Mesenchymal stem cell (in vitro differentiated cells and primary cell): ENCODE data around the gene KRT23.

ENCODE experiments used
- DNase-seq: peaks from one replicate; pipeline ENCODE4 v3.0.0-alpha.2; 2013
- H2AFZ ChIP-seq: one replicate; pipeline ENCODE4 v1.6.1; 2013; ENCODE audit warnings: low read depth, mild to moderate bottlenecking, control low read depth, inconsistent platforms, low read length, moderate library complexity
- H2AK5ac ChIP-seq: 2 replicates; pipeline ENCODE4 v1.6.1; 2013; ENCODE audit warnings: low read length, moderate library complexity, mild to moderate bottlenecking, inconsistent platforms; ENCODE audit not compliant: severe bottlenecking
- H2BK120ac ChIP-seq: one replicate; pipeline ENCODE4 v1.6.1; 2013; ENCODE audit warnings: low read depth, mild to moderate bottlenecking, inconsistent platforms, low read length, moderate library complexity
- H2BK12ac ChIP-seq, 2 experiments: one replicate each; pipeline ENCODE4 v1.6.1; 2013; ENCODE audit warnings: inconsistent platforms in 2 of 2, low read length in 2 of 2, mild to moderate bottlenecking in 2 of 2, moderate library complexity in 2 of 2, control low read depth in 1 of 2
- H2BK15ac ChIP-seq: one replicate; pipeline ENCODE4 v1.6.1; 2013; ENCODE audit warnings: mild to moderate bottlenecking, low read depth, inconsistent platforms; ENCODE audit not compliant: poor library complexity, severe bottlenecking
- H2BK5ac ChIP-seq: 2 replicates; pipeline ENCODE4 v1.6.1; 2013; ENCODE audit warnings: low read depth, mild to moderate bottlenecking, low read length, control low read depth, inconsistent platforms; ENCODE audit not compliant: poor library complexity, severe bottlenecking
- H3K14ac ChIP-seq, 2 experiments: one replicate each; pipeline ENCODE4 v1.6.1; 2013; ENCODE audit warnings: inconsistent platforms in 2 of 2, low read length in 2 of 2, control low read depth in 1 of 2, mild to moderate bottlenecking in 1 of 2, moderate library complexity in 1 of 2
- H3K18ac ChIP-seq, 2 experiments: one replicate each; pipeline ENCODE4 v1.6.1; 2013; ENCODE audit warnings: inconsistent platforms in 2 of 2, low read length in 2 of 2, control low read depth in 1 of 2, low read depth in 1 of 2, mild to moderate bottlenecking in 1 of 2
- H3K23ac ChIP-seq, 2 experiments: one replicate each; pipeline ENCODE4 v1.6.1; 2013; ENCODE audit warnings: inconsistent platforms in 2 of 2, low read length in 2 of 2, mild to moderate bottlenecking in 2 of 2, moderate library complexity in 2 of 2, control low read depth in 1 of 2
- H3K27ac ChIP-seq: 2 replicates; pipeline ENCODE4 v1.5.1; 2013; ENCODE audit warnings: mild to moderate bottlenecking, moderate library complexity, low read length, control low read depth, inconsistent platforms; ENCODE audit not compliant: poor library complexity, severe bottlenecking
- H3K27me3 ChIP-seq, 2 experiments: 2 replicates each; pipeline versions ENCODE4 v1.6.1 to v1.7.0; 2013; ENCODE audit warnings: low read length in 2 of 2, mild to moderate bottlenecking in 2 of 2, moderate library complexity in 2 of 2, control low read depth in 1 of 2, inconsistent platforms in 1 of 2; ENCODE audit not compliant: control insufficient read depth in 1 of 2, insufficient read depth in 1 of 2
- H3K36me3 ChIP-seq, 2 experiments: 2 replicates each; pipeline versions ENCODE4 v1.6.1 to v1.7.0; 2013; ENCODE audit warnings: low read length in 2 of 2, control low read depth in 1 of 2, inconsistent platforms in 1 of 2, low read depth in 1 of 2, mild to moderate bottlenecking in 1 of 2; ENCODE audit not compliant: insufficient read depth in 2 of 2, control insufficient read depth in 1 of 2
- H3K4ac ChIP-seq, 2 experiments: one replicate each; pipeline ENCODE4 v1.6.1; 2013; ENCODE audit warnings: inconsistent platforms in 2 of 2, low read length in 2 of 2, mild to moderate bottlenecking in 2 of 2, moderate library complexity in 2 of 2, control low read depth in 1 of 2, low read depth in 1 of 2
- H3K4me1 ChIP-seq: 2 replicates; pipeline ENCODE4 v1.6.1; 2013; ENCODE audit warnings: low read depth, low read length, control low read depth; ENCODE audit not compliant: control insufficient read depth, insufficient read depth
- H3K4me2 ChIP-seq: 2 replicates; pipeline ENCODE4 v1.6.1; 2013; ENCODE audit warnings: low read length, mild to moderate bottlenecking, inconsistent platforms; ENCODE audit not compliant: poor library complexity, severe bottlenecking
- H3K4me3 ChIP-seq, 2 experiments: 2 replicates each; pipeline versions ENCODE4 v1.5.1 to v1.7.0; 2013; ENCODE audit warnings: low read length in 2 of 2, mild to moderate bottlenecking in 2 of 2, control low read depth in 1 of 2, low read depth in 1 of 2; ENCODE audit not compliant: insufficient read depth in 1 of 2
- H3K79me1 ChIP-seq: replicated peaks from 2 replicates; pipeline ENCODE4 v1.6.1; 2013; ENCODE audit warnings: mild to moderate bottlenecking, control low read depth, low read length, inconsistent platforms; ENCODE audit not compliant: poor library complexity, severe bottlenecking
- H3K9ac ChIP-seq: 2 replicates; pipeline ENCODE4 v1.7.0; 2013; ENCODE audit warnings: mild to moderate bottlenecking, low read length, moderate library complexity
- H3K9me3 ChIP-seq: 2 replicates; pipeline ENCODE4 v1.7.0; 2013; ENCODE audit warnings: mild to moderate bottlenecking, low read length; ENCODE audit not compliant: control insufficient read depth
- H4K8ac ChIP-seq: one replicate; pipeline ENCODE4 v1.6.1; 2013; ENCODE audit warnings: inconsistent platforms, mild to moderate bottlenecking, low read length, moderate library complexity
- H4K91ac ChIP-seq: one replicate; pipeline ENCODE4 v1.6.1; 2013; ENCODE audit warnings: mild to moderate bottlenecking, low read length, inconsistent platforms
- WGBS: methylation state at CpG from one replicate; pipeline ENCODE4 v1.1.7; 2013; ENCODE audit warnings: mixed read lengths; 5-methylcytosine and 5-hydroxymethylcytosine counted together

The KRT23 gene

DNA sequence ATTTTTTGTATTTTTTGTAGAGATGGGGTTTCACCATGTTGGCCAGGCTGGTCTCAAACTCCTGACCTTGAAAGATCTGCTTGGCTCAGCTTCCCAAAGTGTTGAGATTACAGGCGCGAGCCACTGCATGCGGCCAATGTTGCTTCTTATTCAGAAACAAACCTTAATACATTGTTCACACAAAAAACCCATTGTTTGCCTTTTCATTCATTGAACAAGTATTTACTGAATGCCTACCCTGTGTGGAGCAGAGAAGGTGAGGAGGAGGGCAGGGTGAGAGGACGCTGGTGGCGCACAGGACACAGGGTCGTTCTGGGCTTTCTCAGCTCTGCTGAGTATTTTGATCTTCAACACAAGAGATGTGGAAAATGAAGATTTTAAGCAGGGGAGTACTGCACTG, 8.0 kb upstream of the KRT23 start:
- H3K27ac ChIP-seq, result no peak overlapping the region
- no peaks in the 10 kb centered on the region for H3K36me3 ChIP-seq
- H3K9me3 ChIP-seq, result no peaks in the 10 kb centered on the region
- no peak overlapping the region for H3K4ac ChIP-seq
- no peak overlapping the region for H3K18ac ChIP-seq
- H3K4me3 ChIP-seq, result no peak overlapping the region
- H3K4me2 ChIP-seq, result no peak overlapping the region
- H3K23ac ChIP-seq, result no peak overlapping the region
- no peak for DNase-seq
- H3K27me3 ChIP-seq, result no peaks in the 10 kb centered on the region
- 89% methylated on average over 5 of the region's 6 CpGs for WGBS
- no peak overlapping the region for H2AFZ ChIP-seq
- H3K79me1 ChIP-seq, result no peaks in the 10 kb centered on the region
- no peak overlapping the region for H2BK12ac ChIP-seq
- H3K14ac ChIP-seq, result no peak overlapping the region
- no peak overlapping the region for H4K91ac ChIP-seq
- H2BK5ac ChIP-seq, result no peak overlapping the region
- no peak overlapping the region for H2BK120ac ChIP-seq
- H2BK15ac ChIP-seq, result no peak overlapping the region
- H3K4me1 ChIP-seq, result no peaks in the 10 kb centered on the region
- H2AK5ac ChIP-seq, result no peak overlapping the region
- H4K8ac ChIP-seq, result no peak overlapping the region
- no peak overlapping the region for H3K9ac ChIP-seq

GRCh38 chr17:40944531-40944930, 7.1 kb upstream of the KRT23 start:
- no peak for DNase-seq
- Histone ChIP-seq H3K4me3 (no peak overlapping the region), H2BK120ac (no peak overlapping the region), H3K79me1 (no peaks in the 10 kb centered on the region), H3K23ac (no peak overlapping the region), H3K9ac (no peak overlapping the region), H3K4ac (no peak overlapping the region), H2BK12ac (no peak overlapping the region), H2BK5ac (no peak overlapping the region), H2AFZ (no peak overlapping the region), H4K91ac (no peak overlapping the region), H3K27me3 (no peaks in the 10 kb centered on the region), H3K4me1 (no peaks in the 10 kb centered on the region), H3K36me3 (no peaks in the 10 kb centered on the region), H3K18ac (no peak overlapping the region), H3K27ac (no peak overlapping the region), H3K4me2 (no peak overlapping the region), H2BK15ac (no peak overlapping the region), H3K14ac (no peak overlapping the region), H2AK5ac (no peak overlapping the region), H3K9me3 (no peaks in the 10 kb centered on the region), H4K8ac (no peak overlapping the region)
- no CpG with 5 or more reads among the region's 1 CpG for WGBS

GRCh38 chr17:40942553-40942952, 5.1 kb upstream of the KRT23 start:
- Histone ChIP-seq H3K27ac (no peak overlapping the region), H3K36me3 (no peaks in the 10 kb centered on the region), H4K8ac (no peak overlapping the region), H2BK15ac (no peak overlapping the region), H3K18ac (no peak overlapping the region), H3K14ac (no peak overlapping the region), H3K4ac (no peak overlapping the region), H2BK5ac (no peak overlapping the region), H3K9ac (no peak overlapping the region), H2BK120ac (no peak overlapping the region), H2AK5ac (no peak overlapping the region), H3K23ac (no peak overlapping the region), H3K4me2 (no peak overlapping the region), H3K27me3 (no peaks in the 10 kb centered on the region), H3K9me3 (no peaks in the 10 kb centered on the region), H3K79me1 (no peaks in the 10 kb centered on the region), H3K4me1 (no peaks in the 10 kb centered on the region), H2AFZ (no peak overlapping the region), H3K4me3 (no peak overlapping the region), H2BK12ac (no peak overlapping the region), H4K91ac (no peak overlapping the region)
- 79% methylated on average over 3 of the region's 3 CpGs for WGBS
- no peak for DNase-seq

DNA sequence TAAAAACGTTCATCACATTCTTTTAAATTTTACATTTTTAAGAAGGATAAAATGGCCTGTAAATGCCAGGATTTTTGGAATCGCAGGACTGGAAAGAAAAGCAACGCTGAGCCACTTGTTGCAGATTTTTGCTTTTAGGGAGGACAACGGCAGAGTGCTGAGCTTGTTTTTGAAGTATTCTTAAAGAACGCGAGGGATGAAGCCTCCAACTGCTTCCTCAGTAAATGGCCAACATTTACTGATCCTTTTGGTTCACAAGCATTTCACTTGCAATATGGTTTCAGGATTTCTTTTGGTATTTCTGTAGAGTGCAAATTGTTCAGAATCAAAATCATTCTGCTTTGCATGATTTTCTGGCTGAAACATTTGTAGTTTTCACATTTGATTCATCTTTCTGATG, 2.8 kb upstream of the KRT23 start:
- no peak overlapping the region for H2BK120ac ChIP-seq
- H3K9me3 ChIP-seq, result no peaks in the 10 kb centered on the region
- no peak overlapping the region for H3K4ac ChIP-seq
- no peak overlapping the region for H3K14ac ChIP-seq
- WGBS, result 89% methylated on average over 5 of the region's 6 CpGs
- H3K18ac ChIP-seq, result no peak overlapping the region
- no peak for DNase-seq
- no peak overlapping the region for H2BK12ac ChIP-seq
- no peak overlapping the region for H4K91ac ChIP-seq
- no peak overlapping the region for H3K27ac ChIP-seq
- no peak overlapping the region for H2BK15ac ChIP-seq
- no peak overlapping the region for H4K8ac ChIP-seq
- H3K4me2 ChIP-seq, result no peak overlapping the region
- H3K79me1 ChIP-seq, result no peaks in the 10 kb centered on the region
- no peak overlapping the region for H3K9ac ChIP-seq
- no peak overlapping the region for H2AFZ ChIP-seq
- H3K27me3 ChIP-seq, result no peaks in the 10 kb centered on the region
- no peaks in the 10 kb centered on the region for H3K36me3 ChIP-seq
- no peak overlapping the region for H2BK5ac ChIP-seq
- H3K4me1 ChIP-seq, result peaks cover 3% of the 10 kb centered on the region
- no peak overlapping the region for H3K4me3 ChIP-seq
- no peak overlapping the region for H2AK5ac ChIP-seq
- no peak overlapping the region for H3K23ac ChIP-seq
